Liver (tissue), 9 donors: Measurements from ENCODE around the gene PLEKHM2. TPM values are rescaled to one million over a fixed set of nuclear protein-coding genes. Genes with fewer than 3 reads are reported as not detected.

Source experiments
- DNase-seq: peaks from one replicate; pipeline ENCODE4 v3.0.0-alpha.2; 2017; ENCODE audit warnings: low spot score
- H3K27ac ChIP-seq, 2 donors: one replicate each; pipeline ENCODE4 v1.7.0; 2013; ENCODE audit warnings: inconsistent platforms in 2 of 2, low read length in 2 of 2, control low read depth in 1 of 2, low read depth in 1 of 2, mild to moderate bottlenecking in 1 of 2
- H3K27me3 ChIP-seq, 4 donors: one replicate each; pipeline versions ENCODE4 v1.6.1 to v1.7.0; 2013; ENCODE audit warnings: low read length in 3 of 4, inconsistent platforms in 1 of 4, mild to moderate bottlenecking in 1 of 4, moderate library complexity in 1 of 4; ENCODE audit not compliant: control insufficient read depth in 4 of 4, insufficient read depth in 4 of 4
- H3K36me3 ChIP-seq, 4 donors: one replicate each; pipeline versions ENCODE4 v1.6.1 to v1.7.0; 2013; ENCODE audit warnings: low read length in 3 of 4, mild to moderate bottlenecking in 3 of 4, low read depth in 1 of 4, moderate library complexity in 1 of 4; ENCODE audit not compliant: control insufficient read depth in 4 of 4, insufficient read depth in 3 of 4
- H3K4me1 ChIP-seq, 4 donors: one replicate each; pipeline versions ENCODE4 v1.6.1 to v1.7.0; 2013; ENCODE audit warnings: low read length in 3 of 4, mild to moderate bottlenecking in 3 of 4, moderate library complexity in 1 of 4; ENCODE audit not compliant: control insufficient read depth in 4 of 4, insufficient read depth in 4 of 4
- H3K4me3 ChIP-seq, 3 donors: one replicate each; pipeline versions ENCODE4 v1.6.1 to v1.7.0; 2013; ENCODE audit warnings: low read length in 3 of 3, control low read depth in 1 of 3, low read depth in 1 of 3, mild to moderate bottlenecking in 1 of 3
- H3K9ac ChIP-seq, 2 donors: one replicate each; pipeline ENCODE4 v1.7.0; 2013; ENCODE audit warnings: low read length in 2 of 2, mild to moderate bottlenecking in 2 of 2, moderate library complexity in 2 of 2, control low read depth in 1 of 2, low read depth in 1 of 2
- H3K9me3 ChIP-seq, 4 donors: one replicate each; pipeline versions ENCODE4 v1.6.1 to v1.7.0; 2013; ENCODE audit warnings: low read length in 3 of 4; ENCODE audit not compliant: control insufficient read depth in 4 of 4
- ATF3 ChIP-seq: IDR thresholded peaks from 2 replicates; pipeline ENCODE4 v1.6.1; 2016; ENCODE audit warnings: antibody characterized with exemption
- CTCF ChIP-seq: fragments of 150-350 bp; IDR thresholded peaks from 2 replicates; pipeline ENCODE4 v1.5.1; 2017; ENCODE audit warnings: improper control_type of control experiment, low read depth, low read length; ENCODE audit not compliant: missing input control
- FOXA1 ChIP-seq: IDR thresholded peaks from 2 replicates; pipeline ENCODE4 v1.6.1; 2016; ENCODE audit warnings: antibody characterized with exemption
- GABPA ChIP-seq, 2 donors: IDR thresholded peaks in 1 of 2; conservative IDR thresholded peaks in 1 of 2; 2 replicates each; pipeline ENCODE4 v1.6.1; 2016; ENCODE audit warnings: antibody characterized with exemption in 2 of 2, mild to moderate bottlenecking in 1 of 2, moderate library complexity in 1 of 2
- HNF4A ChIP-seq, 2 donors: conservative IDR thresholded peaks; 2 replicates each; pipeline ENCODE4 v1.6.1; 2016; ENCODE audit warnings: antibody characterized with exemption in 2 of 2, mild to moderate bottlenecking in 2 of 2
- JUND ChIP-seq, 2 donors: IDR thresholded peaks; 2 replicates each; pipeline ENCODE4 v1.6.1; 2016; ENCODE audit warnings: antibody characterized with exemption in 2 of 2
- MAX ChIP-seq: IDR thresholded peaks from 2 replicates; pipeline ENCODE4 v1.6.1; 2016; ENCODE audit warnings: antibody characterized with exemption
- NR2F2 ChIP-seq: IDR thresholded peaks from 2 replicates; pipeline ENCODE4 v1.6.1; 2016; ENCODE audit warnings: antibody characterized with exemption
- RAD21 ChIP-seq, 2 donors: IDR thresholded peaks; 2 replicates each; pipeline ENCODE4 v1.6.1; 2016; ENCODE audit warnings: antibody characterized with exemption in 2 of 2, mild to moderate bottlenecking in 2 of 2
- SP1 ChIP-seq: IDR thresholded peaks from 2 replicates; pipeline ENCODE4 v1.6.1; 2018; ENCODE audit warnings: antibody characterized with exemption, mild to moderate bottlenecking
- YY1 ChIP-seq: IDR thresholded peaks from 2 replicates; pipeline ENCODE4 v1.6.1; 2016; ENCODE audit warnings: antibody characterized with exemption, mild to moderate bottlenecking
- ZBTB33 ChIP-seq: IDR thresholded peaks from 2 replicates; pipeline ENCODE4 v1.6.1; 2016; ENCODE audit warnings: antibody characterized with exemption
- WGBS: extraction: QIAGEN DNeasy Blood & Tissue Kit; methylation state at CpG from one replicate; pipeline ENCODE4 v1.1.7; 2013; 5-methylcytosine and 5-hydroxymethylcytosine counted together
- polyA plus RNA-seq, 2 donors: library from polyadenylated mRNA; stranded (reverse) in 1 of 2; unstranded in 1 of 2; fragments of 200-250 nt in 1 of 2; fragments of >200 nt in 1 of 2; fragmentation: Nextera tagmentation in 1 of 2; extraction: Ambion mirVana in 1 of 2; gene quantifications; one replicate each; pipeline versions ENCODE4 v1.2.1 to v1.2.3, GENCODE V29; 2013 to 2015
- total RNA-seq, 2 donors: library from RNA; depleted of rRNA; stranded (reverse); fragments of >200 nt; gene quantifications; one replicate each; pipeline ENCODE4 v1.2.3, GENCODE V29; 2014
- donor health status: healthy.
- donor health status: healthy.
- donor health status: healthy.
- donor health status: healthy.
- donor health status: healthy.

The PLEKHM2 gene
- 10 to 100 TPM; 18.9 to 22.6 TPM for total RNA-seq
- 10 to 100 TPM in 1 of 2 donors, 1 to 10 TPM in 1; 4.1 to 15.1 TPM for polyA plus RNA-seq

- H3K4me1 ChIP-seq: peaks cover 3 to 12% (median 8%) of the 10 kb centered on the region in 4 donors
- no peaks in the 10 kb centered on the region for H3K27me3 ChIP-seq
- TF ChIP-seq CTCF (no peak), GABPA (IDR thresholded peaks at IDR 0.05 in 1 of 2, conservative IDR thresholded peaks at IDR 0.05 in 1 of 2) (no peak), MAX (no peak), FOXA1 (no peak), HNF4A (conservative IDR thresholded peaks at IDR 0.05) (no peak), NR2F2 (no peak), RAD21 (IDR thresholded peaks at IDR 0.05) (no peak)
- peak within 1 kb of the TSS; percentile 80 to 91 for H3K9ac ChIP-seq
- under 1% methylated on average over 52 of the region's 52 CpGs for WGBS
- peak; percentile 48 for DNase-seq
- no peaks in the 10 kb centered on the region for H3K36me3 ChIP-seq
- H3K9me3 ChIP-seq: no peaks in the 10 kb centered on the region
- peak within 1 kb of the TSS; percentile 82 to 83 for H3K27ac ChIP-seq
- H3K4me3 ChIP-seq: peak within 1 kb of the TSS; percentile 71 to 97 (median 74)
Measured at GRCh38 chr1:15684042-15684461, at the start of gene PLEKHM2. Gene PLEKHM2, plus strand, starts transcription at chr1:15684320. Its CDS starts 239 bp downstream, at chr1:15684559.

GRCh38 chr1:15636436-15636835 lies 47.7 kb upstream of the PLEKHM2 start:
- Histone ChIP-seq H3K4me1 (peaks cover 0 to 2% (median 0%) of the 10 kb centered on the region in 4 donors), H3K27ac (no peak overlapping the region), H3K4me3 (no peak overlapping the region), H3K36me3 (peaks cover 29 to 83% (median 66%) of the 10 kb centered on the region in 4 donors), H3K27me3 (no peaks in the 10 kb centered on the region), H3K9ac (no peak overlapping the region), H3K9me3 (no peaks in the 10 kb centered on the region)
- no peak for DNase-seq
- 94% methylated on average over 4 of the region's 4 CpGs for WGBS
- TF ChIP-seq RAD21 (IDR thresholded peaks at IDR 0.05): no peak
- no peak for TF ChIP-seq GABPA (IDR thresholded peaks at IDR 0.05 in 1 of 2, conservative IDR thresholded peaks at IDR 0.05 in 1 of 2)
- TF ChIP-seq ATF3: no peak
- no peak for TF ChIP-seq JUND (IDR thresholded peaks at IDR 0.05)
- no peak for TF ChIP-seq ZBTB33
- TF ChIP-seq MAX: no peak
- no peak for TF ChIP-seq YY1
- no peak for TF ChIP-seq HNF4A (conservative IDR thresholded peaks at IDR 0.05)
- TF ChIP-seq SP1: no peak
- TF ChIP-seq CTCF: no peak
